PC-3 (cell line): Measurements from ENCODE around the gene GLI1. TPM values are rescaled to one million over a fixed set of nuclear protein-coding genes. Genes with fewer than 3 reads are reported as not detected.

Experiments used
- ATAC-seq: fragments of 200-7000 bp; cut with Tn5 transposase; 2 replicates; pipeline ENCODE4 v1.9.1; 2020; ENCODE audit warnings: mild to moderate bottlenecking, moderate library complexity
- BruUV-seq: library from RNA; stranded (reverse); fragments of 400-500 nt; replicated peaks from 2 replicates; lab custom pipeline; 2021; lab: Mats Ljungman, UMichigan
- CTCF ChIA-PET: fragments of 300-600 bp; sonication (Branson Sonifier 250); formaldehyde crosslinking; loops from one replicate; lab custom pipeline; 2022; ENCODE audit warnings: antibody characterized with exemption; lab: Charles Lee
- POLR2A ChIA-PET: fragments of 300-600 bp; sonication (Branson Sonifier 250); formaldehyde crosslinking; loops from one replicate; lab custom pipeline; 2022; ENCODE audit warnings: antibody characterized with exemption; ENCODE audit not compliant: unreplicated experiment; lab: Charles Lee
- DNase-seq: peaks from one replicate; pipeline ENCODE4 v3.0.0-alpha.2; 2015
- H2AFZ ChIP-seq: fragments of 300-600 bp; sonication (generic); 2 replicates; pipeline ENCODE4 v1.6.0; 2016; ENCODE audit warnings: antibody characterized with exemption, low read length
- H3F3A ChIP-seq: fragments of 300-600 bp; sonication (generic); one replicate; pipeline ENCODE4 v1.6.0; 2017; ENCODE audit warnings: antibody characterized with exemption, low read length, control low read depth, mild to moderate bottlenecking; ENCODE audit not compliant: unreplicated experiment
- H3K27ac ChIP-seq: fragments of 300-600 bp; sonication (generic); 2 replicates; pipeline ENCODE4 v1.5.1; 2016; ENCODE audit warnings: mild to moderate bottlenecking, low read length
- H3K27me3 ChIP-seq: fragments of 300-600 bp; sonication (generic); 2 replicates; pipeline ENCODE4 v1.6.1; 2016; ENCODE audit warnings: low read length, mixed read lengths
- H3K36me3 ChIP-seq: fragments of 300-600 bp; sonication (generic); 2 replicates; pipeline ENCODE4 v1.6.1; 2016; ENCODE audit warnings: low read depth, mixed run types, low read length, mixed read lengths
- H3K4me1 ChIP-seq: fragments of 300-600 bp; sonication (generic); 2 replicates; pipeline ENCODE4 v1.5.1; 2016; ENCODE audit warnings: low read length; ENCODE audit not compliant: insufficient read depth
- H3K4me2 ChIP-seq: fragments of 300-600 bp; sonication (generic); 2 replicates; pipeline ENCODE4 v1.6.0; 2016; ENCODE audit warnings: low read length
- H3K4me3 ChIP-seq: fragments of 300-600 bp; sonication (generic); 2 replicates; pipeline ENCODE4 v1.5.1; 2016; ENCODE audit warnings: mild to moderate bottlenecking, low read length, mixed read lengths
- H3K79me2 ChIP-seq: fragments of 300-600 bp; sonication (generic); 2 replicates; pipeline ENCODE4 v1.6.1; 2017; ENCODE audit warnings: low read length, mixed read lengths
- H3K9ac ChIP-seq: fragments of 300-600 bp; sonication (generic); 2 replicates; pipeline ENCODE4 v1.6.0; 2016; ENCODE audit warnings: mild to moderate bottlenecking, low read length
- H3K9me2 ChIP-seq: fragments of 300-600 bp; sonication (generic); replicated peaks from 2 replicates; pipeline ENCODE4 v1.6.1; 2016; ENCODE audit warnings: mixed run types, low read length, mixed read lengths
- H3K9me3 ChIP-seq: fragments of 300-600 bp; sonication (generic); 2 replicates; pipeline ENCODE4 v1.6.1; 2016; ENCODE audit warnings: low read length, mixed read lengths
- H4K20me1 ChIP-seq: fragments of 300-600 bp; sonication (generic); 2 replicates; pipeline ENCODE4 v1.6.1; 2016; ENCODE audit warnings: low read length, mixed read lengths
- CTCF ChIP-seq: fragments of 300-600 bp; sonication (generic); conservative IDR thresholded peaks from 2 replicates; pipeline ENCODE4 v1.5.1; 2017; ENCODE audit warnings: antibody characterized with exemption, low read depth, mild to moderate bottlenecking, low read length
- EZH2 ChIP-seq: fragments of 300-600 bp; sonication (generic); IDR thresholded peaks from one replicate; pipeline ENCODE4 v1.6.1; 2017; ENCODE audit warnings: antibody characterized with exemption, mild to moderate bottlenecking, low read length; ENCODE audit not compliant: unreplicated experiment
- EZH2phosphoT487 ChIP-seq: fragments of 300-600 bp; sonication (generic); IDR thresholded peaks from 2 replicates; pipeline ENCODE4 v1.6.1; 2018; ENCODE audit warnings: mild to moderate bottlenecking, antibody characterized with exemption, low read length, borderline replicate concordance
- intact Hi-C: fragments of 100-400 bp; cut with micrococcal nuclease; formaldehyde crosslinking; loops from 2 replicates; pipeline ENCODE4 v1.9.0; 2023
- total RNA-seq: library from RNA; depleted of rRNA; stranded (reverse); fragments of >200 nt; gene quantifications from 2 replicates; pipeline ENCODE4 v1.2.3, GENCODE V29; 2014

GLI1 gene
- total RNA-seq, 1 experiment from 2014 or later, result 3.0 TPM

DNA sequence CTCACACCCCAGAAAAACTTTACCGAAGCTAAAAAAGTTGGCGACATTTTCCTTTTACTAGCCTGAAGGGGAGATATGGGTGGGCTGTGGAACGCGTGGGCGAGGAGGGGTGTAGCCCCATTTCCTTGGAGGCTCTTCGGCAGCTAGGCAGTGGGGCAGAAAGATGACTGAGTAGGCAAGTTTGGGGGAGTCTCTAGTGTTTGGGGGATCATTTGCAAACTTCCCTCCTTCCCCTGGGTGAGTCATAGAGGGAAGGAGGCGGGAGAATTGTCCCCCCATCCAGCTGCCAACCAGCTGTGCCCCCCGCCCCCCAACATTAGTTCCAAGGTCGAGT, 2.3 kb downstream of the GLI1 start:
- no peak for DNase-seq
- Histone ChIP-seq H3K4me1 (peaks cover 11% of the 10 kb centered on the region; the same call in 1 of the 2 replicates), H3K9ac (no peak overlapping the region), H3F3A (no peaks in the 10 kb centered on the region), H3K79me2 (no peaks in the 10 kb centered on the region), H2AFZ (peak overlapping the region; percentile 70), H3K27ac (no peak overlapping the region), H3K9me2 (no peaks in the 10 kb centered on the region), H3K36me3 (no peaks in the 10 kb centered on the region), H4K20me1 (no peaks in the 10 kb centered on the region), H3K4me3 (peak overlapping the region; percentile 64), H3K4me2 (peak overlapping the region; percentile 97), H3K9me3 (no peaks in the 10 kb centered on the region), H3K27me3 (peaks cover 29% of the 10 kb centered on the region)
- ChIA-PET POLR2A (interaction anchor here (0.6 kb wide), 1 partner anchor 24 kb away, joined by 5 read pairs; no protein-coding TSS in a partner anchor), CTCF (interaction anchor here (0.5 kb wide), 1 partner anchor 334 kb away, joined by 3 read pairs; the partner anchor contains the start of gene LRP1)
- intact Hi-C loops, result no loop called here
- TF ChIP-seq EZH2, result no peak
- TF ChIP-seq EZH2phosphoT487, result no peak
- no peak for TF ChIP-seq CTCF
- BruUV-seq, result no TSS peak
- ATAC-seq, result no peak; the same call in 1 of the 2 replicates

DNA sequence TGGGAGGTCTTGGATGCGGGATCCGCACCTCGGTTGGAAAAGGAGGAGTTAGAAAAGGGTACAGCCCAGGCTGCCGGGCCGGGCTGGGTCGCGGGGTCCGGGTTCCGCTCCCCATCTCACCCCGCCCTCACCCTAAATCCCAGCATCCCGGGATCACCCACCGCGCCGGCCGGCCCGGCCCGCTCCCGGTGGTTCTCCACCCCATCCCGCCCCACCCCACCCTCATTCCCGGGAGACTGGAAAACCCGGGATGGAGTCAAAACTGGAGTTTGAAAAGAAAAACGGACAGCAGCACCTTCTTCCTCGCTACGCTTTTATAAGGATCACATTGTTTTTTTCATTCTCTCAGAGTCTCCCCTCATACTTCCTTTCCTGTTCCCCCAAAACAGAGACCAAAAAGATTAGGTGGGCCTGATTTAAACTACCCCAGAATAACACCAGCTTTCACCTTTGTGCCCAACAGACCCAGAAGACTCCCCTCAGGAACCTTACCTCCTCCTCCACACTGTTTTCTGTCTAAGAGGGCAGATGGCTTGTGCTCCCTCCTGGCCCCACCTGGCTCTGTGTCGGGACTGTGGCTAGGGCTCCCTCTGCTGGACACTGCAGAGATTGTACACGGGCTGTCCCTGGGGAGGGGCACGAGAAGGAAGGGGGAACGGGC, 2.8 kb downstream of the GLI1 start:
- ATAC-seq (peak; percentile 78), DNase-seq (peak; percentile 92)
- no peaks in the 10 kb centered on the region for H3K36me3 ChIP-seq
- ChIA-PET POLR2A (interaction anchor here (0.6 kb wide), 1 partner anchor 23 kb away, joined by 5 read pairs; no protein-coding TSS in a partner anchor), CTCF (interaction anchor here (0.5 kb wide), 1 partner anchor 334 kb away, joined by 3 read pairs; the partner anchor contains the start of gene LRP1)
- H3K79me2 ChIP-seq, result no peaks in the 10 kb centered on the region
- H3K4me1 ChIP-seq, result peaks cover 11% of the 10 kb centered on the region; the same call in 1 of the 2 replicates
- H3K27me3 ChIP-seq, result peaks cover 34% of the 10 kb centered on the region
- no peak overlapping the region for H3K27ac ChIP-seq
- BruUV-seq, result no TSS peak
- peak overlapping the region; percentile 97 for H3K4me2 ChIP-seq
- peak overlapping the region; percentile 64 for H3K4me3 ChIP-seq
- TF ChIP-seq EZH2phosphoT487 (no peak), EZH2 (no peak), CTCF (peak; percentile 96)
- no peaks in the 10 kb centered on the region for H4K20me1 ChIP-seq
- no peaks in the 10 kb centered on the region for H3K9me3 ChIP-seq
- no peaks in the 10 kb centered on the region for H3K9me2 ChIP-seq
- intact Hi-C loops, result no loop called here
- H3K9ac ChIP-seq, result peak overlapping the region; percentile 11; the same call in 1 of the 2 replicates
- H3F3A ChIP-seq, result no peaks in the 10 kb centered on the region
- peak overlapping the region; percentile 91 for H2AFZ ChIP-seq

DNA sequence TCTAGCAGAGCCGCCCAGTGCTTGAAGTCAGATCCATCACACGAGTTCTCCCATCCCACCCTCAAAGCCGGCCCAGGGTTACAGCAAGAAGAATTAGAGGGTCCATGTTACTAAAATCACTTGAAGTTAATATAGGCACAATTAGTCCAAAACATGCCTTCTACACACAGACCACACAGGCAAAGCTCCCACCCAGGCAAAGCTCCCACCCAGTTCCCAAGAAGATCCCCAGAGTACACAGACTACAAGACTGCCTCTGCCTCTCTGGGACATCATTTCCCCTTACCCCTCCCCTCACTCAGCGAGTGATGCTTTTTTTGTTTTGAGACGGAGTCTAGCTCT, 3.3 kb downstream of the GLI1 start:
- peaks cover 39% of the 10 kb centered on the region for H3K27me3 ChIP-seq
- no TSS peak for BruUV-seq
- ATAC-seq (no peak), DNase-seq (no peak)
- no peaks in the 10 kb centered on the region for H3K79me2 ChIP-seq
- peaks cover 11% of the 10 kb centered on the region; the same call in 1 of the 2 replicates for H3K4me1 ChIP-seq
- TF ChIP-seq EZH2 (no peak), EZH2phosphoT487 (no peak), CTCF (no peak)
- no peaks in the 10 kb centered on the region for H3K9me2 ChIP-seq
- no peak overlapping the region for H3K9ac ChIP-seq
- intact Hi-C loops, result no loop called here
- H2AFZ ChIP-seq, result peak overlapping the region; percentile 91; the same call in 1 of the 2 replicates
- H3K27ac ChIP-seq, result no peak overlapping the region
- ChIA-PET CTCF (no interaction called here), POLR2A (interaction anchor here (0.6 kb wide), 1 partner anchor 12 kb away, joined by 3 read pairs; no protein-coding TSS in a partner anchor)
- no peaks in the 10 kb centered on the region for H4K20me1 ChIP-seq
- no peaks in the 10 kb centered on the region for H3K9me3 ChIP-seq
- peak overlapping the region; percentile 97 for H3K4me2 ChIP-seq
- H3F3A ChIP-seq, result no peaks in the 10 kb centered on the region
- H3K36me3 ChIP-seq, result no peaks in the 10 kb centered on the region
- peak overlapping the region; percentile 64; the same call in 1 of the 2 replicates for H3K4me3 ChIP-seq
